Measurements from ENCODE around the gene SHC1.

SHC1 gene

DNA sequence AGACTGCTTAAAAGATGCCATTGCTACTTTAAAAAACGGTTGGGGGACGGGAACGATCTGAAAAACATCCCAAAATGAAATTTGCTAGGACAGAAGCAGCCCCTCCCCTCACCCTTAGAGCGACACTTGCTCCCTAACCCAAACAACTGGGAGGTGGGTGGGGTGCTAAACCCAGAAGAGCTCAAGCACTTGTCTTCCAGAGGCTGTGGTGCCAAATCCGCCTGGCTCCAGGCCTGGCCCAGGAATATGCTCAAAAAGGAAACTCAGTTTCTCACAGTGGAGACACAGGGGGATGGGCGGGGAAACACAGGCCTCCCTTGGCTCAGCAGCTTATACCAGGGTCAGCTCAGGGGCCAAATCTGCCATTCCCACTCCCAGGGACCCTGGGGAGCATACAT is 14.0 kb downstream of the SHC1 start:
- no peak for DNase-seq (ENCODE audit: low spot score)

DNA sequence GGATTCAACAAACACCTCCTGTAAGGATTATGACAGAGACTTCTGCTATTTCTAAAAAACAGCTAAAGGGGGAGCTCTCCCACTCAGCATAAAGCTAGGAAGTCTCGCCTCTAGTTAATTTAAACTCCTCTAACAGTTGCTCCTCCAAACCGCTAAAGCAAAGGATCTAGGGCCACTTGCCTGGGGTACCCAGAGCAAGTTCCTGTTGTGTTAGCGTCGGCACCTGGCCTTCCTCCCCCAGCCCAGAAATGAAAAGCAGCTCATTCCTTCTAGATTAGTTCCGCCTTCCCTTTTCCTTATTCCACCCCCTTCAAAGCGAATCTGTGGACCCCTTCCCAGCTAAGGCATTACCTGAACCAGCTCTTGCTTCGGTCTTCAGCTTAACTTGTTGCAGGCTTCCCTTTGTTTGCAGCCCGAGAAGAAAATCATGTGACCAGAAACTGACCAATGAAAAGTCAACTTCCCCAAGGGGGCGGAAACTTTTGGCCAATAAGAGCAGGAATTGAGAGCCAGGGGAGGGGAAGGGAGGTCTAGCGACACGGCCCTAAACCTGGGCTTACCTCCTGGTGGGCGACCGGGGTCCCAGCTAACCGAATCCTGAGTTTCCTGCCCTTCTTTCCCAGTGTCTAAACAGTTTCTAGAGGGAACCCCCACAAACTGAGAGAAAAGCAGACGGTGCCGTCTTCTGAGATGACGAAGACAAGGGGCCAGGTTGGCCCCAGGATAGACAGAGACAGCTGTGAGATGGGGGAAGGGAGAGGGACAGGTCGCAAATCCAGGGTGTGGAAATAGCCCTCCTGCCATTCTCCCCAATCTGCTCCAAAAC is 14.6 kb downstream of the SHC1 start, which contains the start of gene PBXIP1:
Gene PBXIP1 (minus strand): TSS at position 382 of the 826 bp plus-strand sequence. CDS start 2,378 bp downstream, outside the sequence.
- DNase-seq (ENCODE audit: low spot score), result peak; percentile 93

DNA sequence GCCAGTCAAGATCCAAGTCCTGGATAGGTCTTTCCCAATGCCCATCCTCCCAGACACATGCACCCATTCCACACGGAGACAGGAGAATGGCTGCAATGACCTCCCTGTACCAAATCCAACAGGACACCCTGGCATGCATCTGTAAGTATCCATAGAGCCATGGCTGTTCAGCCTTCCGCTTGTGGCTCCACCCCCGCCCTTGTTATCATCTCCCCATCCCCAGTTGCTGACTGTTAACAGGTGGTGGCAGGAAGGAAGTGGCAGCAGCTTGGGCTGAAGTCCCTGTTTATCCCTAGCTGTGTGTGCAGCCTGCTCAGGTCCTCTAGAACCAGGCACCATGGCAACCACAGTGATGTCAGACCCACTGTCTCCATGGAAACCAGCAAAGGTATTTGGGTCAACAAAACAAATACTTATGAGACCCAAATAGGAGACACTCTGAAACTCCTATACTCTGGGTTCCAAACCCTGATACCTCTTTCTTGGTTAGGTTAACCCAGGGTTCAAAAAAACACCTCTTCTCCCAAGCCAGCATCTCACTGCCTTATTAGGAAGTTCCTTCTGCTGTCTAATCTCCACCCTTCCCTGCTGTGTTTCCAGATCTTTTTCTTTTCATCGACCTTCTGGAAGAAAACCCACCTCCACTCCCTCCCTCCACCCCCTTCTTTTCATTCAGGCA is 15.4 kb downstream of the SHC1 start:
- DNase-seq (ENCODE audit: low spot score), result peak; percentile 86

DNA sequence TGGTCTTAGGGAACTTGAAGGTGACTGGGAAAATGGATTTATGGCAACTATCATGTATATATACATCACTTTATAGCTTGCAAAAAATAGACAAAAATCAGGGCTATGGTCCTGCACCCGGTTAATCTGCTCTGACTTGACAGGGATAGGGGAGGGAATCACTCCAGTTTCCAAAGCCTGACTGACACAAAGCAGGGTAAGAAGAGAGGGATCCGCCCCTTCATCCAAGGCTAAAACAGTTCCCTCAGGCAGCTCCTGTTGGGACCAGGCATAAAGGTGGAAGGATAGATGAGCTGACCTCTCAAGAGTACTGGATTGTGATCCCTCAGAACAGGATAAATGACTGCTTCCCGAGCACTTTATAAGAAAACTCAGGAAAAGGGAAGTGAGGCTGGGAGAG is 16.0 kb downstream of the SHC1 start:
- DNase-seq (ENCODE audit: low spot score), result no peak

DNA sequence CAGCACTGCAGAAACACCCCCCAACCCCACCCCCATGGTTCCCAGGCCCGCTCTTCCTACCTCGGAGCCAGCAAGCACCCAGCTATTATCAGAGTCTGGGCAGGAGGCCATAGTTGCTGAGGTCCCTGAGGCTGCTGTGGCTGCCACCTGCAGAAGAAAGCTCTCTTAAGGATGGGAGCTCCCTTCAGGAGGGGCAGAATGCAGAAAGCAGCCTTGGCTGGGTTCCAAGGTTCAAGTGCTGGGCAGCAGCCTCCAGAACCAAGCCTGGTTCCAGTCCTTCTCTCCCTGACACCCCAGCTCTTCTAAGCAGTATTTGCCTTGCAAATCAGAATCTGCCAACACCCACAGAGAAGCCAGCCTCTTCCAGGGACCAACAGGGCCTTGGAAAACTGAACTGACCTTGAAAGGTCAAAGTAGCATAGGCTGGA is 16.9 kb downstream of the SHC1 start:
- DNase-seq (ENCODE audit: low spot score), result no peak

DNA sequence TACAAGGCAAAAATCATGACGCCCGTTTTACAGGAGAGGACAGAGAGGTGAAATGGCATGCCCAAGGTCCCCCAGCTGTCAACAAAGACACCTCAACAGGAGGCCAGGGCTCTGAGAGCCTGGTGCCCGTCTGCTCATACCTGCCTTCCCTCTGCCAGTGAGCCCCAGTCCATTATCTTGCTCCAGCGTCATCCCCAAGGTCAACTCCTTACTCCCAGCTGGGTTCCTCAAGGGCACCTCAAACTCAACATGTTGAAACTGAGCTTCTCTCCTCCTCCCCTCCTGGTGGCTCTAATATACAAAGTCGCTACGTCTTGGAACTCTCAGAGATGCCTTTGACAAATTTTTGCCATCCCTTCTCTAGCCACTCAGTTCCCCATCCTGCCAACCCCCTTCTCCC is 17.9 kb downstream of the SHC1 start:
- no peak for DNase-seq (ENCODE audit: low spot score)

DNA sequence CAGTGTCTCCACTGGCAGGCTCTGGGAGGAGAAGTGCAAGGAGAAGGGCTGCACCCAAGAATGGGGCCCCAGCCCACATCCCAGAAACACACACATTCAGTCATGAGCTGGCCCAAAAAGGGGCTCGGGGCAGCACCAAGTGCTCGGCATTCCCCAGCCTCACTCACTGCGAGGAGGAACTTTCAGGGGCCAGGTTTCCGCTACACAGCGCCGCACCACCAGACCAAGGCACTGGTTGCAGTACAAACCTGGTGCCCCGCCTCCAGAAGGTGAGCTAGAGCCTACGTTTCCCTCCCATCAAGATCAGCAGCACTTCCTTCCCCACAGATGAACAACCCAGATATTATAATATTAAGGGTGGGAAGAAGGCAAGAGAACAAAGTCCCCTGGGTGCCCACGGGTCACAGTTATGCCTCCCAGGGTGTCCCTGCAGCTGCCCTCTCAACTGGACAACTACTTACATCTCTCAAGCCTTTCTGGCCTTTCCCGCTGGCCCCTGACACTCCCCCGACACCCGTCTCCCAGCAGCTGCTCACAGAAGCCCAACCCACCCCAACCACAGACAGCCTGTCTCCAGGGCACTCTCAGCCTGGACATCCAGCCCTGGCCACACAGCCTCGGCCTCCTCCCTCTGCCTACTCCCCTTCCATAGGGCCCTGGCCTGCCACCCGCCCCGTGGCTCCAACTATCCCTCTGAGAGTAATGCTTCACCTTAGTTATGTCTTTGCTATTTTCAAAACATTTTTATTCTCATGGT is 18.5 kb downstream of the SHC1 start:
- no peak for DNase-seq (ENCODE audit: low spot score)

DNA sequence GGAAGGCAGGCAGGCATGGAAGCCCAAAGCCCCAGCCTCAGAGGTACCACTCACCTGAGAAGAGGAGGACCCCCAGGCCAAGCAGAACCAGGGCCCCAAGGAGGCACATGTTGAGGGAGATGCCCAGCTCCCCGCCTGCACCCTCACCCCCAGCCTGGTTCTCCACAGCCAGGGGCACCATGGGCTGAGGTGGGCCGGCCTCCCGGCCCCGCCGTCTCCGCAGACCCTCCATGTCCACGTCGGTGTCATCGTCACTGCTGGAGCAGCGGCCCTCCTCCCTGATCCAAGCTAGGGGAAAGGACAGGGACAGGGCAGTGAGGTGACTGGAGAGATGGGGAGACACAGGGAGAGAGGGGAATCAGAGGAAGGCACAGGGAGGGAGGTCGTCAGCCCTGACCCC is 22.5 kb downstream of the SHC1 start:
- DNase-seq (ENCODE audit: low spot score), result no peak

DNA sequence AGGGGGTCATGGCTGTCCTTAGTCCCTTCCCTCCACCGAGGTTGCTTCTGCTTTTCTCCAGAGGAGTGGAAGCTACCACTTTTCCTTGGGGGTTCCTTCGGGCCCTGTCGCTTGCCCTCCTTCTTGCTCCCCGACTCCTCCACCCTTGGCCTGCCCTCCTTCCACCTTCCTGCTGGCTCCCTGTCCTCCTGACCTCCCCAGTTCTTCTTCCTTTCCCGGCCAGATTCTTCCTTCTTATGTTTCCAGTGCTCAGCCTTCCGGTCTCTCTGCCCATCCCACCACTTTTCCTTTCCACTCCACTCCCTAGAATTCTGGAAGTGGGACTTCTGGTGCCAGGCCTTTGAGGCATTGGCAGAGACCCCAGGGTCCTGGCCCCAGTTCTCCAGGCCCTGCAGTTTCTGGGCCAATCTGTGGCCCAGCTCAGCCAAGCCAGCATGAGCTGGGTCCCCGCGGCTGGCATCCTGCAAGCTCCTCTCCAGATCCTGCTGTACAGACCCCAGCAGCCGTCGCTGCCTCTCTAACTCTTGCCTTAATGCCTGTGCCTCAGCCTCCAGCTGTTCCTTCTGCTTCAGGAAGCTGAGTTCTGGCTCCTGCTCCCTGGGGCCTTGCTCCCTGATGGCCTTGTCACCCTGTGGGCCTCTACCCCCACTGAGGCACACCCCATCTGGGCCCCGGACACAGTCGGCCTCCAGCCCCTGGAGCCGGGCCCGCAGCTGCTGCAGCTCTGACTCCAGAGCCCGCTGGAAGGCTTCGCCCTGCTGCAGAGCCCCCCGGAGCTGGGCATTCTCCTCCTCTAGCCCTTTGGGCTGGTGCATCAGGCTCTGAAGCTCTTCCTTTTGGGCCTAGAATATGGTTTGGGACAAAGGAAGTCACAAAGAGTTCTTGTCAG is 24.3 kb downstream of the SHC1 start:
- no peak for DNase-seq (ENCODE audit: low spot score)

DNA sequence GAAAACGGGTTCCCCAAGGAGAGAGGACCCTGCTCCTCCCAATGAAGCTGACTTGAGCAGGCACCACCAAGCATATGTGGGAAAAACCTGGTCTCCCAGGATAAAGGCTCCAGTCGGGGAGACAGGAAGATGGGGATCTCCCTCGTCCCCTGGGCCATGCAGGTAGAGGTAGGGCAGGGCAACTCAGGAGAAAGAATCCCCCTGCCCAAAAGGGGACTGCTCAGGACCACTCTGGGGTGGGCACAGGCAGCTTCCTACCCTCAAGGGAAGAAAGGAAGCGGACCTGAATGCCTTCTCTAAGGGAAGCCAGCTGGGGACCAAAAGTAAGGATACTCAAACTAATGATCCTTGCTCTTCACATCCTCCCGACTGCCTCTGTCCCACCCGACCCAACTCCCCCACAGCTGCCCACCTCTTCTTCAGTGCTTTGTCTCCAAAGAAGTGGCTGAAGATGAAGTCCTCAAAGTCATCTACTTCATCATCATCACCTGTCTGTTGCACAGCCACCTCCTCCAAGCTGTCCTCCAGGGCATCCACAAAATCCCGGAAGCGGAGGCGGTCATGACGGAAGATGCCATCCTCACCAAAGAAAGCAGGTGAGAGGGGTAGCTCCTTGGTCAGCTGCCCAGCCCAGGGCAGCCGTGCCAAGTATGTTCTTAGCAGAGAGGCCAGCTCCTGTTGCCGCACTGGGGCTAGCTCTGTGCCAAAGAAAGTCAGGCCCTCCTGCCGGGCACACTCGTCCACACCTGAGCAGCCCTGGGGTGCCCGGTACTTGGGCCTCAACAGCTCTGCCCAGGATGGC is 25.2 kb downstream of the SHC1 start:
- no peak for DNase-seq (ENCODE audit: low spot score)

DNA sequence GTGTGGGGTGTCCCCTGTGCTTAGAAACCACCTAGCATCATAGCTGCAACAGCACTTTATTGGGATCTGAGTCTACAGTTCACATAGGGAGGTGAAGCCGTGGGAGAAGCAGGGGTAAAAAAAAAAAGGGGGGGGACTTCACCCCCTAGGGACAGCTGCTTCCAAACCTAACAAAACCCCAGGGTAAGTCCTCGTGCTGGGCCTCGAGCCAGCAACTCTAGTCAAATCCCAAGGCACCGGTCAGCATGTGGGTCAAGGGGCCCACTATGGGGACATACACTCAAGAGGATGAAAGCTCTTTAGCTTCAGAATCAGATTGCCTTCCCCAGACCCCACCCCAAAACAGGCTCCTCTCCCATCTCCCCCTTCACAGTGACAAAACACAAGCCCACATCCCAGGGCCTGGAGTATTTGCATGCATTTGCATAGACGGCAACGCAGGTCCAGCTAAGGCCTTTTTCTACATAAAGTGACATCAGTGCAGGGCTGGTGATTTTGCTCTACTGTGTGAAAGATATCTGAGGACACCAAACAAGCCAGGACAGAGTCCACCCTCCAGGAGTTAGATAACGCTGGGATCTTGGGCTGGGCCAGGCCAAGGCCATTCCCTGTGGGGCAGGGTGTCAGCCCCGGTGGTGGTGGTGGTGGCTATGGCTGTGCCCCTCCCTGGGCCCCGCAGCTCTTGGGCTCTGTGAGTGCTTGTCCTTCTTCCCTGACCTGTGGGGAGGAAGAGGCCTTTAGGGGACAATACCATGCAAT is 26.0 kb downstream of the SHC1 start:
- DNase-seq (ENCODE audit: low spot score), result no peak

DNA sequence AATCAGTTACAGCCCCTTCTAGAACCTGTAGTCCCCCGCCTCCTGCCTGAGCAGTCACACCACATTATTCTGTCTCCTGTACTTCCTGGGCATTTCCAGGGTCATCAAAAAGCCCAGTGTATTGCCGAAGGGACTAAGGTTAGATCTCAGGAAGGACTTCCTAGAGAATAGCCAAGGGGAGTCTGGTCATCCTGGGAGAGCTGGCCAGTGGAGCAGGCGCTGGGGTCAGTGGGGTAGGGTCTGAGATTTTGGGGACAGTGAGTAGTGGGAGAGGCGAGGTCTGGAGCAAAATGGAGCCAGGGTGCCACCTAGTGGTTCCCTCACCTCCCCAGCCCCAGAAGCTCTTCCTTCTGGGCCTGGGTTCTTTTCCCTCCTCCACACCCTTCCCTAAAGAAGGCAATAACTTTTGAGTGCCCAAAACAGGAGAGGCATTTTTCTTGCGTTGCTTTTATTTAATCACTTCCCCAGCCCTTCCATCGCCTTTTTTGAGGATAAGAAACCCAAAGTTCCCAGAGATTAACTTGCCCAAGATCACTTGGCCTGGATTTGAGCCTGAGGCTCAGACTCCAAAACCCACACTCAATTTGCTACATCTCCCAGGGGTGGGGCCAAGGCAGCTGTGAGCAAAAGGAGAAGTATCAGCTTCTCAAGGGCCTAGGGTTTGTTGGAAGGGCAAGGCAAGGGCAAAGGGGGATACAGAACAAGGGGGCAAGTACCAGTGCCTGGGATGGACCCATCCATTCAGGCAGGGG is 26.7 kb downstream of the SHC1 start:
- peak; percentile 70 for DNase-seq (ENCODE audit: low spot score)

DNA sequence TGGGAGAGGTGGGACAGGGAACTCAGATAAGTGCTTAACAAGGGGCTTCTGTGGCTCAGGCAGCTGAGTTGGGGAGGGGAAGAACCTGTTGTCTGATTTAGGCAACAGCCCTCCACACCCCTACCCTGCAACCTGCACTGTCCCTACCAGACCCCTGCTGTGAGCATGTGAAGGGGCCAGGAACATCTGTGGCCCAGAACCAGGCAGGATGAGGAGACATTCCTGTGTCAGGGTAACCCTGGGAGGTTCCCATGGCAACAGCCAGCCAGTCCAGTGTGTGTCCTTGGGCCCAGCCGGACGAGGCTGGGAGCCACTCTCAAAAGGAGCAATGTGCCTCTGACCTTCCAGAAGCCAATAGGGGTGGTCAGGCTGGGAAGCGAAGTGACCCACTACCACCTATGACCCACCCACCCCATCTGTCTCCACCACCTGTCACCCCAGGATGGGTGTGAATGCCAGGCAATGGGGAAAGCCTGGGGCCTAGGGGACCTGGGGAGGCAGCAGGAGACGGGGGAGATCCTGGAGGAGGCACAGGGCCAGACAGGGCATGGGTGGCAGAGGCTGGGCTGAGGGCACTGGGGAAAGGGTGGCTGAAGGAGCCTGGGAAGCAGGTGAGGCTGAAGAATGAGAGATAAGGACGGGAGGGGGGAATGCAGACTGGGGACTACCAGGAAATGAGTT is 29.1 kb downstream of the SHC1 start:
- no peak for DNase-seq (ENCODE audit: low spot score)

DNA sequence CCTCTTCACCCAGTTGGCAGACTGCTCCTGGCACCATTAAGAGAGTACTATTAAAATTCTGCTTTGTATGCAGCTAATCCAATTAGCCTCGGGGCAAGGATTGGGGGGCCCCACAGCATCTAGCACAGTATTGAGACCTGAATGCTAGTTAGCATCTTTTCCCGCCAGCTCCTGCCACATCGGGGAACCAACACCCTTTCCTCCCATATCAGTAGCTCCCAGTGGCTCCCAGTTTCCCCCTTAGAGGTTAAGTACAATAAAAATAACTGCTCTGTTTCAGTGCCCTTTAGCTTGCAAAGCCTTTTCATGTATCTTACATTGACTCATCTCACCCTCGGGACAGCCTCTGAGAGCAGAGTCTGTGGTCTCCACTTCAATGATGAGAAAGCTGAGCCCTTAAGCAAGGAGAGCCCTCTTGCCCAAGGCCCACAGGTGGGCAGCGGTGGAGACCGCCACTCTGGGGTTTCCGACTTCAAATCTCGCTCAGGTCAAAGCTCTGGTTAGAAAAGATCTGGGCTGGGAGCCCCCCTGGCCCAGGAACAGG is 29.8 kb downstream of the SHC1 start:
- no peak for DNase-seq (ENCODE audit: low spot score)

DNA sequence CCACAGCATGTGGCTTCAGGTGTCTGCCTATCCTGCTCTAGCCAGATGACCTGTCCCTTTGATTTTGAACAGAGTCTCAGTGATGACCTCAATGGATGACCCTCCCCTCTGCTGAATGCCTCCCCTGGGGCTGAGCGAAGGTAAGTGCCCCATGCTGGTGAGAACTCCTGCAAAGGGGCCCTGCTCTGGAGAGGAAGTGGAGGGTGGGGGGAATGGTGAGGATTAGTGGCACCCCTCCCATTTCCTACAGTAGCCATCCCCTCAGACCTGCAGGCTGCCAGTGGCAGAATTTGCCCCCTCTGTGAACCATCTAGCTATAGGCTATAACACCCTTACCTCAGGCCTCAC is 30.4 kb downstream of the SHC1 start:
- no peak for DNase-seq (ENCODE audit: low spot score)

DNA sequence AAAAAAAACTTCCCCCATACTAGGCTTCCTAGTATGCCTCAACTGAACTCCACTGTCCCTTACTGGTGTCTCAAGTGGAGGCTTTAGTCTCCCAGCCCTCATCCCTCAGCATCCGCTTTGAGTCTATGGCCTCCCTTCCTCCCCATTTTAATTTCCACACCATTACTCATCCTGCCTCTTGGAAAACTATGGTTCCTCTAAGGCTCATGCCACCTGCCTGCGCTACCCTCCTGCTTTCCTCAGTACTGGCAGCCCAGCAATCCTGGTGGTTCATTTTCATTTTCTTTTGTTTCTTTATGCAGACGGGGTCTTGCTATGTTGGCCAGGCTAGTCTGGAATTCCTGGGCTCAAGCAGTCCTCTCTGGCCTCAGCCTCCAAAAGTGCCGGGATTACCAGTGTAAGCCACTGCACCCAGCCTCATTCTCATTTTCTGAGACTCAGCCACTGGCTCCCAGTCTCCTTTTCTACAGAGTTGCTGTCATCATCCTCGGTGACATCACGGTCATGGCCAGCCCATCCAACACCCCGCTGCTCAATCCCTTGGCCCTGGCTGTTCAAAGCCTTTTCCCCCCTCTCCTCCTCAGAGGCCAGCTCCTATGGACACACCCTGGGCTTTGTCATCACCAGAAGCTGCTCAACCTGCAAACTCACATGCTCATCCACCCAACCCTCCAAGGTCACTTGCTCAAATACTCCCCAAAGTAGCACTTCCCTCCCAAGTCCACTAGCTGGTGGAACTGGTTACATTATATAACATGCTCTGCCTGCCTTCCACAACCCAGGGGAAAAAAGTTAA is 31.7 kb downstream of the SHC1 start:
- no peak for DNase-seq (ENCODE audit: low spot score)

DNA sequence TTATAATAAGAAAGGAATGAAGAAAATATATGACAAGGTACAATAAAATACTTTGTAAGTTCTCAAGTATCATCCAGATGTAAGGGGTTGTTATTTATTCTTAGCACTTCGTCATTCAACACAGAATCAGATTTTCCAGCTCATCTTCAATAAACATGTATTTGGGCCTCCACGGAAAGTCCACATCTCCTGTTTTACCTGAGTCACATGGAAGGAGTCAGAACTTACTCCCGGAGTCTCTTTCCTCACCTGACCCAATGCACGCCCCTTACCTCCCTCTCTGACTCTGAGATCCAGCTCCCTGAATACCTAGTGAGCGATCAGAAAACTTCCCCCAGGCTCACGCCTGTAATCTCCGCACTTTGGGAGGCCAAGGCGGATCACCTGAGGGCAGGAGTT is 32.6 kb downstream of the SHC1 start:
- no peak for DNase-seq (ENCODE audit: low spot score)
